Neural progenitor cell (in vitro differentiated cells): ENCODE results near the gene ELMO1.

Source experiments
- CTCF ChIP-seq: fragments of 200-600 bp; sonication (generic); IDR thresholded peaks from 2 replicates; pipeline ENCODE4 v1.5.1; 2017; ENCODE audit warnings: antibody characterized with exemption, mild to moderate bottlenecking
- EZH2 ChIP-seq: fragments of 200-600 bp; sonication (generic); IDR thresholded peaks from 2 replicates; pipeline ENCODE4 v1.6.1; 2017; ENCODE audit warnings: antibody characterized with exemption, mild to moderate bottlenecking, moderate library complexity
- EZH2phosphoT487 ChIP-seq: fragments of 200-600 bp; sonication (generic); IDR thresholded peaks from 2 replicates; pipeline ENCODE4 v1.6.1; 2017; ENCODE audit warnings: antibody characterized with exemption

DNA sequence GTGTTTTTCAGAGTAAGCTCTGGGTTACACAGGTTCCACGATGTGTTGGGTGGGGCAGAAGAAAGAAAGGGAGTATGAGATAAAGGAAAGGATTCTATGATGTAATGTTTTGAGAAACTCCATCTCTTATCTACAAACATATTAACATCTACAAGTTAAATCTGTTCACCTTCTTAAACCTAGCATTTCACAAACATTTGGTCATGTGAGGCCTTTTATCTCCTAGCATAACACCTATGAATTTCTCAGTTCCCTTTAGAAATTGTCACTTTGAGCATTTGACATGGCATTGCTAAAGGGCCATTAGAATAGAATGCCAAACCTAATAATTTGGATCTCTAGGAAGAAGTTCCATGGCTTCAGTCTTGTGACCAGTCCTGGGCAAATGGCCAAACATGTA, 507.3 kb downstream of the ELMO1 start:
- TF ChIP-seq CTCF (no peak), EZH2 (no peak), EZH2phosphoT487 (no peak)
